Measurements from ENCODE around the gene B3GLCT.
"Not testable (repeated sequence)": the region's sequence is repeated elsewhere in the genome, so short reads cannot be mapped to it uniquely, and the experiment has no call there.

B3GLCT gene

DNA sequence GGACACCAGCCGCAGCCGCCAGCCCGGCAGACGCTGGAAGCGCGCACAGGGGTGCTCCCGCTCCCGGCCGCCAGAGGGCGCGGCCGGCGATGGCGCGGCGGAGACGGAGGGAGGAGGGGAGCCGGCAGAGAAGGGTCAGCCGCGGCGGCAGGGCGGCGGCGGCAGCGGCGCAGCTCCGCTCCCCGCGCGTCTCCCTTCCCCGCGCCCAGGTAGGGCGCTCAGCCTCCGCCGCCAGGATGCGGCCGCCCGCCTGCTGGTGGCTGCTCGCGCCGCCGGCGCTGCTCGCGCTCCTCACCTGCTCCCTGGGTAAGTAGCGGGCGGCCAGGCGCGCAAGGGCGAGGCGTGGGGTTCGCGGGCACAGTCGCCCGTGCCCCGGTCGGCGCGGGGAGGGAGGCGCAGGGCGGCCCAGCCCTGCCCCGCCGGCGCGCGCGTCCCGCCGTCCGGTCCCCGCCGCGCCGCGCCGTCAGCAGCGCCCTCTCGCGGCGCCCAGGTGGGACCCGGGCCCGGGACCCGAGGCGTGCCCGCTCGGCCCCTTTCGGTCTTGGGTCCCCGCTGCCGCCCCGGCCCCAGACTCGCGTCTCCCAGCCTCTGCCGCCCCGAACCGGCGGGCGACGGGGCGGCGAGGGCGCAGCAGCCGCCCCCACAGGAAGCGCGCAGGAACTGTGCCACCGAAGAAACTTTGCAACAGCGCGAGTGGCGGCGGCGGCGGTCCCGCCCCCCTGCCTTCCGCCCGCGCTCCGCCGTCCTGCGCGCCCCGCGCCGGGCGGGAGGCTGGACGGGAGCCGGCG is at the start of gene B3GLCT:
Gene B3GLCT (plus strand): TSS at position 127 of the 788 bp plus-strand sequence. CDS start 110 bp downstream, at position 237.
- no peak for DNase-seq (ENCODE audit: low read depth)

DNA sequence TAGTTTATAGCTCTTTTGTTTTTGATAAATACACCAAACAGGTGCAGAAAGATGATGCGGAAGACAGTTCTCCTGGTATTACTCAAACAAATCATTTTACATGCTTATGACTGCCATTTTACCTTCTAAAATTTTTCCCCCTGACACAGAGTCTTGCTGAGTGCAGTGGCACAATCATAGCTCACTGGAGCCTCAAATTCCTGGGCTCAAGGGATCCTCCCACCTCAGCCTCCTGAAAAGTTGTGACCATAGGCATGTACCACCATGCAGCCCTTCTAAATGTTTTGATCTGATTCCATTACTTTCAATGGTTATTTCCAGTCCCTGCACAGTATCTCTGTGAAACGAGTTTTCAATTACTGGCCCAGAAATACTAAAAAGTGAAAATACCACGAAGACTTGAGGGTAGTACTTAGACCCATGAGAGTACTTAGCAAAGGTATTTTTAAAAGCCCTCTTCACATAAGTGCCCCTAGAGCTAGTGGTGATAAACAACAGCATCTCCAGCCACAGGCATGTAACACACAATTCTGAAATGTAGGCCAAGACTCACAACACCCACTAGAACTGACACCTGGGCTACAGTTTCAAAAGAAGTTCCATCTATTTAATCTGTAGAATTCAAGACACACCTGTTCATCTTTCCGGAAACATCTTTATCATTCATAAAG is 49.3 kb upstream of the B3GLCT start:
- no peak for DNase-seq (ENCODE audit: low read depth)

DNA sequence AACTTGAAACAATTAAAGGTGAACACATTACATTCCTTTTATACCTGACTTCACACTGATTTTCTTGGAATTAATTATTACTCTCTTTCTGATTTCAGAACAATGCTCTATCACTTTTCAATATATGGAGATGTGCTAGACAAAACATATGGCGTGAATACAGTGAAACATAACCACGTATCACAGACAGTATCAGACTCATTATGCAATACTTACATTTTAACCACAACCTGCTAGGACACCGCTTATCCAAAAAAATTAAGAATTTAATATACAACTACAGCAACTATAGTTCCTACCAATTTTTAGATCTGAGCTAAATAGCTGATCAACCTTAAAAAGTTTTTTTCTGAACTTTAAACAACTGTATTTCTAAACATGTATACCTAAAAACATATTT is 47.9 kb upstream of the B3GLCT start:
- no peak for DNase-seq (ENCODE audit: low read depth)

DNA sequence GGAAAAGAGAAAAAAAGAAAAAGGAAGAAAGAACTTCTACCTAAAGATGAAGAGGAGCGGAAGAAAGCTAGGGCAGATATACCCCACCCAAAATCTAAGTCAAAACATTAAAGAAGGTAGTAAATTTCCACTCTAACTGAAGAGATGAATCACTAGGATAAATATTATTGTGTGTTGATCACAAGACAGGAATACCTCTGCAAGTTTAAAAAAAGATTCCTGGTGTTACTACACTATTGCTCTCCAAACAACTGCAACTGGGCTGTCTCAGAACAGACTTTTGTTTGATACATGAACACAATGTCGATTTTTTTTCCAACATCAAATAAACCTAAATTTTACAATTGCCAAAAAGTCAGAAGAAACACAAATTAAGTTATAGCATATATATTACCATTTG is 44.8 kb upstream of the B3GLCT start:
- DNase-seq (ENCODE audit: low read depth): no peak

DNA sequence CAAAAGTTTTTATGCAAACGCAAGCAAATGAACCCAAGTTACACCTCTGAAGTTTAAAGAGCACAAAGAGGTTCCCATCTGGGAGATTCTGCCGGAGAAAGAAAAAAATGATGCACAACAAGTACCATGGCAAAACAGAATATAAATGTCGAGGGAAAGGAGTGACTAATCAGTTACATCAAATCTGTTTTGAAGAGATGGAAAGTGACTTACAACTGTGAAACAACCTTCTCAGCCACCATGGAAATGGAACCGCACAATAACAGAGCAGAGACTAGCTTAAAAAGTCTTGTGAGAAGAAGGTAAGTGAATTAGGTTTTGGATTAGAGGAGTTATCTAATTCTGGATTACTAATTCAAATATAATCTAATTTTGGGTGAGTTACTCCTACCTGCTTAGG is 40.5 kb upstream of the B3GLCT start:
- DNase-seq (ENCODE audit: low read depth): no peak

DNA sequence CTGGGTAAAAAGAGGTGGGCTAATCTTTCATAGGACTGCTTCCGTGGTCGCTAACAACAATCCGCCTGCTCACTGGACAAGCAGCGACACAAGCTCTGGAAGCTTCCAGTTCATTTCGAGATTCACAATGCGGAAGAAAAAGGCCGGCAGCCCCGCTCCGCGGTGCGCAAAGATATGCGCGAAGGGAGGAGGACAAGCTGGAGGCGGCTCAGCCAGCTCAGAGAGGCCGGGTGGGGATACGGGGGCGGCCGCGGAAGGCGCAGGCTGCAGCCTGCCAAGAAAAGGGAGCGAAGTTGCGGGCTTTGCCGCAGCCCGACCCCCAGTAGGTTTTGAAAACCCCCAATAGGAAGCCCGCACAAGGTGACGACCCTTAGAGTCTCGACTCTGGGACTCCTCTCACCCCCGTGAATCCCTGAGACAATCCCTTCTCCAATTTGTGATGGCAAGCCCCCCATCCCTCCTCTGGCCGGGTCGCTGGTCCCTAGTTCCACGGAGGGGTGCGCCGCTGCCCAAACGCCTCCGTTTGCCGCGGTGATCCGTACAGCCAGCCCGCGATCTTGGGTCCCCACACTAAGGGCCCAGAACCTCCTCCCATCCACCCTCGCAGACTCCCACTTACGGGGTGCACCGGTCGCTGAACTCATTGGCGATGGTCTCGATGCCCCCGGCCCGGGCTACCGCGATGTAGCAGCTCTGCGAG is 38.8 kb upstream of the B3GLCT start:
- no peak for DNase-seq (ENCODE audit: low read depth)

DNA sequence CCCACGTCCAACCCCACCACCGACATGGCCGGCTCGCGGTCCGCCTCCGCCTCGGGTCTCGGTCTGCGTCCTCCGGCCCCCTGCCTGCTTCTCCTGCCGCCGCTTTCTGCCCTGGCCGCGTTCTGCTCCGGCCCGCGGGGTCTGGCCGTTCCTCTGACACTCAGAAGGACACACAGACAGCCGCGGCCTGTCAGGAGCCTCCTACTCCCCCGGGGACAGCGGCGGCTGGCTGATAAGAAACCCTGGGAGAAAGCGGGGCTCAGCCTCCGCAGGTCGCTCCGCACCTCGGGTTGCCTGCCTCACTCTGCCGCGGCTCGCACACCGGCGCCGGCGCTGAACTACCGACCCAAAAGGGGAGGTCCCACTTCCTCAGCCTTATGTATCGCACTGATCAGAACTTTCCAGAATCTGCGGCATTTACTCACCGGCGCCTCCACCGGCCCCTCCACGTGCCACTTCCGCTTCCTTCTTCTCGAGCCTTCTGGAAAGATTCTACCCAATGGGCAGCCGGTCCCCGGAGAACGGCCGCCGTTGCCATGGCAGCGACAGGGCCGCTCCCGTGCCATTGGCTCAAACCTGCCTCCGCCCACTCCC is 38.1 kb upstream of the B3GLCT start, which contains the start of gene HSPH1:
Gene HSPH1 (minus strand): TSS at position 348 of the 594 bp plus-strand sequence. CDS start 322 bp downstream, at position 26.
- peak; percentile 79 for DNase-seq (ENCODE audit: low read depth)

DNA sequence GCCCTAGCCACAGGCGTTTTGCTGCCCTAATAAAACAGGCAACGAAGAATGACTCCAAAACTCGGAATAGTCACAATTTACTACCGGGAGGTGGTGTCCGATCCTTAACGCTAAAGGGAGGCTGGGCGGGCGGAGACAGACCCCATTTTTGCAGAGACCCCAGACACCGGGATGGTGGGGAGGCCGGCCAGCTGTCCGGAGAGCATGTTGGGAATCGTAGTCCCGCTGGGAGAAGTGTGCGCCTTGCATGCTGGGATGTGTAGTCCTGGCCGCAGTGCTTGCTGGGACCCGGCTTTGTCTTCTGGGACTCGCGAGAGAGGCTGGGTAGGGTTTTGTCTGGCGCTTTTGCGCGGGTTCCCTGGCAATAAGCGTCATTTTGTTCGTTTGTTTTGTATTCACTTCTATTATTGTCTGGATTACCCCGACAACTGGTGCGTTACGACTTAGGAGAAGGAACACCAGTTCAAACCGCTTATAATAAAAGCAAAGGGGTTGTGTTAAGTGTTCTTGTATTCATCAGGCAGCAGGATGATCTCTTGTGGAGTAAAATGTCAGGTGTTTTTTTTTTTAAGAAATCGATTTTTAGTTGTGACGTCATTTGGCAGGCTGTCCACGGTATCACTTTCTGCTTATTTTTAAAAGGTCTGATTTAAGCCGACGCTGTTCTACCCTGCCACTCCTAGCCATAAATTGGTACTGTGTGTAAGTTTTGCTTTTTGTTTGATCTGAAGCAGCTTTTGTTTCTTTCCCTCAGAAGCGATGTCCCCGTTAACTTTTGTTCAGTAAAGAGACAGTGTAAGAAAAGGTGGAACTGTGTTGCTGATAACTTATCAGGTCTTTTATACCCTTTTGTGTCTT is 37.4 kb upstream of the B3GLCT start:
- DNase-seq (ENCODE audit: low read depth): peak; percentile 69

DNA sequence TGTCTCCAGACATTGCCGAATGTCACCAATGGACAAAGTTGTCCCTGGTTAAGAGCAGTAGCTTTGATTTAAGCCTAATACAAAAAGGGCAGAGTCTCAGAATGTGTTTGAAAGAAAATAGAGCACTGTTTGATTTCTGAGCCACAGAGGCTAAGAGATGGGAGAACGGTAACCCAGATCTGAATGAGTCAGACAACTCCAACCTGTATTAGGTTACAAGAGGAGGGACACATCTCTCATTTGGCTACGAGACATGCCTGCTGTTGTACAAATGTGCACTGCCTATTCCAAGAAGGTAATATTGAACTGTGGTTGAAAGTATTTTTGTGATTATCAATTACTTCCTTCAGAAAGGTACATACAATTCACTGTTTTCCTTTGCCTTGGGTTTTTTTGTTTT is 33.2 kb upstream of the B3GLCT start:
- DNase-seq (ENCODE audit: low read depth): no peak

DNA sequence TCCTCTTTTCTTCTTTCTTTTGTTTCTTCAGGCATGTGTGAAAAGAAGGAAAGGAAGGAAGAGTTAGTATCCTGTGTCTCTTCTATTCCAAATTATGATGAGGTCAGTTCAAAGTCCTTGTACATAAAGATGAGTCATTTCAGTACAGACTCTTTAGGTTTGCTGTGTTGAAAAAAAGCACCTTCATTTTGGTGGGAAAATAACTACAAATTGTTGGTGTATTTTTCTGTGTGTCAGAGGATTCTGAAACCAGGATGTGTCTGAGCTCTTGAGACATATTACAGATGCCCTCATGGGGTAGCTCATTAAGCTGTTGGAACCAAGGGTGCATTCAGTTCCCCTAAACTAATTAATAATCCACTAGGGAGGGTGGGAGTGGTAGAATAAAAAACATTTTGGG is 32.3 kb upstream of the B3GLCT start:
- DNase-seq (ENCODE audit: low read depth): no peak

DNA sequence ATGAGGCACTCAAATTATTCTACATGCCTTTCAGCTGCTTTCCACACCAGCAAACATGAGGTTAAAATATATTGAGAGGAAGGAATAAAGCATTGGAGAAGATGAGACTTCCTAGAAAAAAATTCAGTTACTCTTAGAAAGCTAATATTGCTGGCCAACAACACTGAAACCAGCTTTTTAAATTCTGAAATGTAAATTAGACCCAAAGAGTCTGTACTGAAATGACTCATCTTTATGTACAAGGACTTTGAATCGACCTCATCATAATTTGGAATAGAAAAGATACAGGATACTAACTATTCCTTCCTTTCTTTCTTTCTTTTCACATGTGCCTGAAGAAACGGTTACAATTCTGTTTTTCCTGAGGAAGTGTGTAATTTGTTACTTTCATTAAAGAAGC is 31.6 kb upstream of the B3GLCT start:
- no peak for DNase-seq (ENCODE audit: low read depth)

DNA sequence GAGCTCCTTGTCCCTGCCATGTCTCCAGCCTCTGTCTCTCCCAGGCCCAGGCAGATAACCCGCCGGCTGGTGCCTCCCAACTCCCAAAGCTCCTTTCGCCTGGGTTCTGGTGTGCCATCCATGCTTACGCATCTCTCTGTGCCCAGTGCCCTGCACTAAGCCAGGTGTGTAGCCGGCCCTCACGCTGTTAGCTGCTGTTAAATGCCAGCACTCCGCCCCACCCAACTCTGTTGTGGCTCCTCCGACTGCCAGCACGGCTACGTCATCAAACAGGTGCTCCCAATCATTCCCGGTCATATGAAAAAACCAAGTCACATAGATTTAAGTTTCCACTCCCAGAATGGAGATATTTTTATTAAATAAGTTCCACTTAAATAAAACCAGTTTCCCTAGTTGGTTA is 31.0 kb upstream of the B3GLCT start:
- DNase-seq (ENCODE audit: low read depth): no peak

DNA sequence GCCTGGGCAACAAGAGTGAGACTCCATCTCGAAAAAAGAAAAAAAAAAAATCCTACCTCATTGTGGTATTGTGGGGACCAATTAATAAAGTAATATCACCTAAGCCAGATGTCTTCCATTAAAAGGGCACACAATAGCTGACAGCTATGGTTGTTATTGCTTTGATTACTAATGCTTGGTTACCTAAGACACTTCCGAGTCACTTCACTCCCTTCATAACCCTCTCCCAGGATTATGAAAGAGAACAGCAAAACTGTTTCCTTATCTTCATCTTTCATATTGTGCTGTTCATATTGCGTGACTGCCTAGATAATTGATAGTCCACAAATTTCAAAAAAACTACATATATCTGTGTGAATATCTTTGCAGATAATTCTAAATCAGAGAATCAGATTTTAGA is 27.8 kb upstream of the B3GLCT start:
- no peak for DNase-seq (ENCODE audit: low read depth)

DNA sequence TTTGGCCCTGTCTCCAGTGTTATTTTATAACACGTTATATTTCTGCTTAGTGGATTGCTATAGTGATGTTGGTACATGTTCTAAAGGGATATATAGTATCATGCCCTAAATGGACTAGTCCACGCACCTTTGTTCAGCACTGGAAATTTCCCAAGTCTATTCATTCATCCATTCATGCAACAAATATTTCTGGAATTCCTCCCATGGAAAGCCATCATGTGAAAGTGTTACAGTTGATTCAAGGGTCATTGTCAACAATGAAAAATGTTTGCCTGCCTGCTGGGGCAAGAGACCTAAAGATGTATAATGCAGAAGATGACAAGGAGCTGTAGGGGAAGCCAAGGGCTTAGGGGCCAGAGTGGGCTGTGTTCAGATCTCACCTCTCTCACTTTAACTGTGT is 27.2 kb upstream of the B3GLCT start:
- DNase-seq (ENCODE audit: low read depth): peak; percentile 68

DNA sequence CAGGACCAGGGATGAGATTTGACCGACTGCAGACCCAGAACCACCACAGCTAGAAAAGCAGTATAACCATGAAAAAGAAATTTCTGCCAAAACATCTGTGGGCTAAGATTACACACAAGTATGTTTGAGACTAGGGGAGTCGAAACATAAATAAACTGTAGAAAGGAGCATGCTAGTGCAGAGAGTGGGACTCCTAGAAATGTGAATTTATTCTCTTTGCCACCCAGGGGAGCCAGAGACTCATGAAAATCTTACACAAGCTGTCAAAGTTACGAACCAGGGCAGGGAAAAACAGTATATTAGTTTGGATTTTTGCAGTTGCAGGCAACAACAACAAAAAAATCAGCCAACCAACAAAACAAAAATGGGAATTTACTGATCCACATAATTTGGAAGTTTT is 25.8 kb upstream of the B3GLCT start:
- DNase-seq (ENCODE audit: low read depth): no peak

DNA sequence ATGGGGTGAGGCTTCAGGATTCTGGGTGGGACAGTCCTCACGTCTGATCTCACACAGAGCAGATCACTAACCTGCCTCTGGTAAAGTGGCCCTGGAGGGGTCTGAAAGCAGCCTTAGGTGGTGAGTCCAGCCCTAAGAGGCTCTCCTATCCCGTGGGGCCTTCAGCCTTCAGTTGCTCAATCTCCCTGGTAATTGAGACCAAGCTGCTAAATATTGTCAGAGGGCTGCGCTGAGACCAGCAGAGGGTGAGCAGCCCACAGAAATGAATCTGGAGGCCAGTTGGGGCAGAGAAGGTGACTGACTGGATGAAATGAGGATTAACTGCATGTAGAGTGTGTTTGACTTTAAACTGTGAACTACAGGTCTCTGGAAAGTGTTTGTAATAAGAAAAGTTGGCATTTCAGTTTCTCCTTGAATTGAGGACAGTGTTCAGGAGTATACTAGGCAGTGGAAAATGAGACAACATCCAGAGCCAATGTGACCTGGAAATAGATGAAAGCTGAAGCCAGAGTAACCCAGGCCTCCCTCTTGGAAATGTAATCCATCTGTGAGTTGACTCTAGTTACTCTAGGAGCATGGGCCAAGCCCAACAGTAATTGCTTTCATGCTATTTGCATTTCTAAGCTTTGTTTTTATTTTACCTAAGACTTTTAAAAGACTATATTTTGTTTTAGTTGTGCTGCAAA is 23.8 kb upstream of the B3GLCT start:
- no peak for DNase-seq (ENCODE audit: low read depth)

DNA sequence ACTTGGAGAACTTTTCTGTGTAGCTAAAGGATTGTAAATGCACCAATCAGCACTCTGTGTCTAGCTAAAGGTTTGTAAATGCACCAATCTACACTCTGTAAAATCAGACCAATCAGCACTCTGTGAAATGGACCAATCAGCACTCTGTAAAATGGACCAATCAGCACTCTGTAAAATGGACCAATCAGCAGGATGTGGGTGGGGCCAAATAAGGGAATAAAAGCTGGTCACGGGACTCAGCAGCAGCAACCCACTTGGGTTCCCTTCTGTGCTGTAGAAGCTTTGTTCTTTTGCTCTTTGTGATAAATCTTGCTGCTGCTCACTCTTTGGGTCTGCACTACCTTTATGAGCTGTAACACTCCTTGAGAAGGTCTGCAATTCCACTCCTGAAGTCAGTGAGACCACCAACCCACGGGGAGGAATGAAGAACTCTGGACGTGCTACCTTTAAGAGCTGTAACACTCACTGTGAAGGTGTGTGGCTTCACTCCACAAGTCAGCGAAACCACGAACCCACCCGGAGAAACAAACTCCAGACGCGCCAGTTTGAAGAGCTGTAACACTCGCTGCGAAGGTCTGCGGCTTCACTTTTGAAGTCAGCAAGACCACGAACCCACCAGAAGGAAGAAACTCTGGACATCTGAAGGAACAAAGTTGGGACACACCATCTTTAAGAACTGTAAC is 21.8 kb upstream of the B3GLCT start:
- not testable (repeated sequence) for DNase-seq (ENCODE audit: low read depth)

DNA sequence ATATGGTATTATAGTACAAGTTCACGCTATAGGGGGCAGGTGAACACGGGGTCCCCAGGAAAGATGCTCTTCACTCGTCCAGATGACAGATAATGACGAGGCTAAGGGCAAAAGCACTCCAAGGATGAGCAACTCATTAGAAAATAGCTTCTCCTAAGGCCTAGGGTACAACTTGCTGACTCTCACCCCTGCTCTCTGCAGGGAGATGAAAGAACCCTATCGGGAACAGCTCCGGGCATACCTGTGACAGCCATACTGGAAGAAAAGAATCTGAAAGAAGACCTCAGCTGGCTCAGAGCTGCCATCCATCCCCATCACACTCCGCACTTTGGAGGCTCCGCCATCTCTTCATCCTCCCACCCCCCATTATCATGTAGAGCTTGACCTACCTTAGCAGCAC is 20.5 kb upstream of the B3GLCT start:
- no peak for DNase-seq (ENCODE audit: low read depth)

DNA sequence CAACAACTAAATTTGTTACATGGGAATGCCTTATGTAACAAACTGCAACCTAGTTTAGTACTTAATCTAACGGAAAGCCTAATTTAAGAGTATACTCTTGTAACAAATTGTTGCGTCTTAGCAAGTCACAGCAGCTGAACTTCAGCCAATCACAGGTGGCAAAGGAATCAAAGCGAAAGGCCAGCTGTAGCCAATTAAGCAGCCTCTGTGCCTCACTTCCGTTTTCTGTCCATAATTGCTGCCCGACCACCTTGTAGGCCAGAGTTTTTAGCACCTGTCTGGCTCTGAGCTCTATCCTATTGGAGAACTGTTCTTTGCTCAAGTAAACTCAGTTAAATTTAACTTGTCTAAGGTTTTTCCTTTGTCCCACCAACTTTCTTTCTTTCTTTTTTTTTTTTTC is 20.0 kb upstream of the B3GLCT start:
- DNase-seq (ENCODE audit: low read depth): no peak

DNA sequence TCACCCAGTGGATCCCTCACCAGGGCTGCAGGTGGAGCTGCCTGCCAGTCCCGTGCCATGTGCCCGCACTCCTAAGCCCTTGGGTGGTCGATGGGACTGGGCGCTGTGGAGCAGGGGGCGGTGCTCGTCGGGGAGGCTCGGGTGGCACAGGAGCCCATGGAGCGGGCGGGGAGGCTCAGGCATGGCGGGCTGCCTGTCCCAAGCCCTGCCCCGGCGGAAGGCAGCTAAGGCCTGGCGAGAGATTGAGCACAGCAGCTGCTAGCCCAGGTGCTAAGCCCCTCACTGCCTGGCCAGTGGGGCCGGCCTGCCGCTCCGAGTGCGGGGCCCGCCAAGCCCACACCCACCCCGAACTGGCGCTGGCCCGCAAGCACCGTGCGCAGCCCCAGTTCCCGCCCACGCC is 16.8 kb upstream of the B3GLCT start:
- no peak for DNase-seq (ENCODE audit: low read depth)
